ENCODE measurements around the gene VASH1.

GRCh38 chr14:76720382-76720813, 40.9 kb upstream of the VASH1 start:
- TF ChIP-seq CTCF (IDR thresholded peaks at IDR 0.05; ENCODE audit: insufficient read depth, low read depth, low read length) (no peak), EZH2 (IDR thresholded peaks at IDR 0.05; ENCODE audit: insufficient read depth, low read length) (no peak)
